ENCODE measurements around the gene ARF4. TPM values are rescaled to one million over a fixed set of nuclear protein-coding genes. Genes with fewer than 3 reads are reported as not detected.
A peak's percentile ranks its signal among the peaks of the same experiment; 100 is the strongest.

ARF4 gene
- total RNA-seq, 1 experiment from 2014 or later: 275 TPM

- H3K27ac Mint-ChIP-seq (ENCODE audit: low read depth, unreplicated experiment): no peak overlapping the region
- intact Hi-C loops (cut with micrococcal nuclease): no loop called here
- CTCF ChIA-PET: no interaction called here
These were observed 25.0 kb downstream of the ARF4 start for GRCh38 chr3:57572096-57572495.

DNA sequence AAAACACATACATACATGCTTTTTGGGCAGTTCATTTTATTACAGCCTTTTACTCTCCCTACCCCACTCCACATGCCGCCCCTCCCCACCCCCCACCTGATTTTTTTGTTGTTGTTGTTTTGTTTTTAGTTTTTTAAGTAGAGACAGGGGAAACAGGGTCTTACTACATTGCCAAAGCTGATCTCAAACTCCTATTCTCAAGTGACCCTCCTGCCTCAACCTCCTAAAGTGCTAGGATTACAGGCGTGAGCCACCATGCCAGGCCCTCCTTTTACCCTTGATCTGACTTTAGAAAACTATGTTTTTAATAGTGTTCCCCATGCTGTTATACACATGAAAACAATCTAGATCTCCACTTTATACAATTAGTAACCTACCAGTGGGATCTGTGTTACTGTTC is 26.3 kb downstream of the ARF4 start:
- Mint-ChIP-seq H3K4me3 (ENCODE audit: unreplicated experiment) (no peak overlapping the region), H3K9me3 (ENCODE audit: unreplicated experiment) (no peaks in the 10 kb centered on the region), H3K4me1 (ENCODE audit: insufficient read depth, unreplicated experiment) (peaks cover under 1% of the 10 kb centered on the region), H3K27me3 (ENCODE audit: insufficient read depth, unreplicated experiment) (no peaks in the 10 kb centered on the region), H3K36me3 (ENCODE audit: insufficient read depth, unreplicated experiment) (peaks cover 89% of the 10 kb centered on the region), H3K27ac (ENCODE audit: low read depth, unreplicated experiment) (peak overlapping the region; percentile 6)
- DNase-seq (ENCODE audit: unreplicated experiment): no peak
- POLR2A ChIA-PET: interaction anchor here (0.8 to 2.0 kb wide), 4 partner anchors 13 to 27 kb away, joined by 3 to 7 read pairs (median 6); partner anchors contain the start of genes ARF4 and PDE12
- intact Hi-C loops (cut with micrococcal nuclease): no loop called here
- CTCF ChIA-PET: no interaction called here
- no TSS peak for BruUV-seq (replicated peaks)
- TF ChIP-seq, protein P1, sequence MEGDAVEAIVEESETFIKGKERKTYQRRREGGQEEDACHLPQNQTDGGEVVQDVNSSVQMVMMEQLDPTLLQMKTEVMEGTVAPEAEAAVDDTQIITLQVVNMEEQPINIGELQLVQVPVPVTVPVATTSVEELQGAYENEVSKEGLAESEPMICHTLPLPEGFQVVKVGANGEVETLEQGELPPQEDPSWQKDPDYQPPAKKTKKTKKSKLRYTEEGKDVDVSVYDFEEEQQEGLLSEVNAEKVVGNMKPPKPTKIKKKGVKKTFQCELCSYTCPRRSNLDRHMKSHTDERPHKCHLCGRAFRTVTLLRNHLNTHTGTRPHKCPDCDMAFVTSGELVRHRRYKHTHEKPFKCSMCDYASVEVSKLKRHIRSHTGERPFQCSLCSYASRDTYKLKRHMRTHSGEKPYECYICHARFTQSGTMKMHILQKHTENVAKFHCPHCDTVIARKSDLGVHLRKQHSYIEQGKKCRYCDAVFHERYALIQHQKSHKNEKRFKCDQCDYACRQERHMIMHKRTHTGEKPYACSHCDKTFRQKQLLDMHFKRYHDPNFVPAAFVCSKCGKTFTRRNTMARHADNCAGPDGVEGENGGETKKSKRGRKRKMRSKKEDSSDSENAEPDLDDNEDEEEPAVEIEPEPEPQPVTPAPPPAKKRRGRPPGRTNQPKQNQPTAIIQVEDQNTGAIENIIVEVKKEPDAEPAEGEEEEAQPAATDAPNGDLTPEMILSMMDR (IDR thresholded peaks at IDR 0.05; ENCODE audit: unreplicated experiment): no peak

More at GRCh38 chr3:57572096-57572495, 25.0 kb downstream of the ARF4 start:
- BruUV-seq (replicated peaks): no TSS peak
- TF ChIP-seq, protein P1 (IDR thresholded peaks at IDR 0.05; ENCODE audit: unreplicated experiment): no peak
- Mint-ChIP-seq H3K27me3 (ENCODE audit: insufficient read depth, unreplicated experiment) (no peaks in the 10 kb centered on the region), H3K4me1 (ENCODE audit: insufficient read depth, unreplicated experiment) (peaks cover 6% of the 10 kb centered on the region), H3K9me3 (ENCODE audit: unreplicated experiment) (no peaks in the 10 kb centered on the region), H3K4me3 (ENCODE audit: unreplicated experiment) (no peak overlapping the region), H3K36me3 (ENCODE audit: insufficient read depth, unreplicated experiment) (peaks cover 89% of the 10 kb centered on the region)
- no peak for DNase-seq (ENCODE audit: unreplicated experiment)
- POLR2A ChIA-PET: interaction anchor here (0.5 to 2.0 kb wide), 6 partner anchors 9 to 25 kb away, joined by 3 to 7 read pairs (median 4); partner anchors contain the start of genes ARF4 and PDE12

DNA sequence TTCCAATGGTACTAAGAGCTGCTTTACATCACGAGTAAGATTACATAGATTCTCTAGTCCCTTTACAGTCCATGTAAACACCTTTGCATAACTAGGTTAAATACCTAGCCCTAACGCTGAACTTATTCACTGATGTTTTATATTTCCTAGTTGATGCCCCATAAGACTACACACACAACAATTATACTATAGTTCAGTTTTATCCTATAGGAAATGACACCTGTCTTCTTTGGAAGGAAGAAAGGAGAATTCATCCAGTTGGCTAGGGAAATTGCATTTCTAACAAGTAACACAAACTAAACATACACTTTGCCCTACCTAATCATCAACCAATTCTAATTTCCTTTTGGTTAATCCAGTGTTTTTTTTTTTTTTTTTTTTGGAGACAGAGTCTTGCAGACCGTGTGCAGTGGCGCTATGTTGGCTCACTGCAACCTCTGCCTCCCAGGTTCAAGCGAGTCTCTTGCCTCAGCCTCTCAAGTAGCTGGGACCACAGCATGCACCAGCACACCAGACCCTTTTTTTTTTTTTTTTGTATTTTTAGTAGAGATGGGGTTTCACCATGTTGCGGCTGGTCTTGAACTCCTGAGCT is 27.2 kb downstream of the ARF4 start:
- POLR2A ChIA-PET: interaction anchor here (0.8 to 1.0 kb wide), 2 partner anchors 12 to 14 kb away, joined by 3 to 5 read pairs; partner anchors contain the start of gene PDE12
- H3K27me3 Mint-ChIP-seq (ENCODE audit: insufficient read depth, unreplicated experiment): no peaks in the 10 kb centered on the region
- intact Hi-C loops (cut with micrococcal nuclease): no loop called here
- H3K9me3 Mint-ChIP-seq (ENCODE audit: unreplicated experiment): no peaks in the 10 kb centered on the region
- TF ChIP-seq, protein P1 (IDR thresholded peaks at IDR 0.05; ENCODE audit: unreplicated experiment): no peak
- peaks cover 87% of the 10 kb centered on the region for H3K36me3 Mint-ChIP-seq (ENCODE audit: insufficient read depth, unreplicated experiment)
- no peak overlapping the region for H3K27ac Mint-ChIP-seq (ENCODE audit: low read depth, unreplicated experiment)
- no peak for DNase-seq (ENCODE audit: unreplicated experiment)
- CTCF ChIA-PET: interaction anchor here (0.6 kb wide), 2 partner anchors 308 to 564 kb away, joined by 3 read pairs; no protein-coding TSS in a partner anchor
- H3K4me3 Mint-ChIP-seq (ENCODE audit: unreplicated experiment): no peak overlapping the region
- H3K4me1 Mint-ChIP-seq (ENCODE audit: insufficient read depth, unreplicated experiment): no peaks in the 10 kb centered on the region
- no TSS peak for BruUV-seq (replicated peaks)

- peak; percentile 40 for DNase-seq (ENCODE audit: unreplicated experiment)
- Mint-ChIP-seq H3K27ac (ENCODE audit: low read depth, unreplicated experiment) (no peak overlapping the region), H3K9me3 (ENCODE audit: unreplicated experiment) (no peaks in the 10 kb centered on the region), H3K4me3 (ENCODE audit: unreplicated experiment) (peak overlapping the region; percentile 25), H3K27me3 (ENCODE audit: insufficient read depth, unreplicated experiment) (no peaks in the 10 kb centered on the region), H3K4me1 (ENCODE audit: insufficient read depth, unreplicated experiment) (peaks cover 12% of the 10 kb centered on the region), H3K36me3 (ENCODE audit: insufficient read depth, unreplicated experiment) (peaks cover 54% of the 10 kb centered on the region)
- BruUV-seq (replicated peaks): TSS peak; percentile 1
- TF ChIP-seq, protein P1 (IDR thresholded peaks at IDR 0.05; ENCODE audit: unreplicated experiment): no peak
- ChIA-PET CTCF (interaction anchor here (0.6 kb wide), 1 partner anchor 37 kb away, joined by 3 read pairs; no protein-coding TSS in a partner anchor), POLR2A (interaction anchor here (2.1 to 8.3 kb wide), 2 partner anchors 19 to 37 kb away, joined by 12 to 153 read pairs; partner anchors contain the start of gene ARF4)
- intact Hi-C loops (cut with micrococcal nuclease): loop anchor here (5.0 kb wide), 1 partner anchor 38 kb away; the partner anchor contains the start of gene ARF4
These were observed 37.6 kb downstream of the ARF4 start for GRCh38 chr3:57559526-57559925.

Measured in MCF 10A (cell line).